HG03097 (cell line): ENCODE measurements around the gene SLC2A6.

Experiments used
- ATAC-seq: cut with Tn5 transposase; IDR thresholded peaks from one replicate; pipeline ENCODE4 v1.9.1; 2021; ENCODE audit not compliant: unreplicated experiment, low FRiP score

SLC2A6 gene

GRCh38 chr9:133516256-133516960, 37.5 kb upstream of the SLC2A6 start:
- ATAC-seq, result no peak

- ATAC-seq, result no peak
Observed at GRCh38 chr9:133515615-133516255, 36.8 kb upstream of the SLC2A6 start.

GRCh38 chr9:133515240-133515610, 36.3 kb upstream of the SLC2A6 start:
- no peak for ATAC-seq

GRCh38 chr9:133514460-133515239, 35.8 kb upstream of the SLC2A6 start:
- no peak for ATAC-seq

GRCh38 chr9:133513214-133514100, 34.6 kb upstream of the SLC2A6 start:
- no peak for ATAC-seq

GRCh38 chr9:133512253-133513213, 33.6 kb upstream of the SLC2A6 start:
- no peak for ATAC-seq

- no peak for ATAC-seq
Observed at GRCh38 chr9:133511607-133512006, 32.7 kb upstream of the SLC2A6 start.

GRCh38 chr9:133510926-133511505, 32.1 kb upstream of the SLC2A6 start:
- ATAC-seq, result no peak

- no peak for ATAC-seq
Observed at GRCh38 chr9:133509179-133510083, 30.5 kb upstream of the SLC2A6 start.

- ATAC-seq, result no peak
Observed at GRCh38 chr9:133508046-133508445, 29.1 kb upstream of the SLC2A6 start.

GRCh38 chr9:133507246-133507965, 28.5 kb upstream of the SLC2A6 start:
- ATAC-seq, result no peak

GRCh38 chr9:133506653-133507038, 27.7 kb upstream of the SLC2A6 start:
- no peak for ATAC-seq

- ATAC-seq, result no peak
Observed at GRCh38 chr9:133505901-133506652, 27.2 kb upstream of the SLC2A6 start.

- ATAC-seq, result no peak
Observed at GRCh38 chr9:133505186-133505830, 26.4 kb upstream of the SLC2A6 start.

GRCh38 chr9:133502112-133502511, 23.2 kb upstream of the SLC2A6 start:
- ATAC-seq, result no peak

- ATAC-seq, result no peak
Observed at GRCh38 chr9:133499892-133500270, 21.0 kb upstream of the SLC2A6 start.
